ENCODE measurements around the gene FHIT. TPM values are rescaled to one million over a fixed set of nuclear protein-coding genes. Genes with fewer than 3 reads are reported as not detected.

Gene FHIT
- total and polyA plus RNA-seq, 10 of the 15 experiments (the other 5 are each of a cell fraction or from before 2014, with no cell fraction given), result 4.2 to 14.9 (median 9.4) TPM

GRCh38 chr3:59824876-59825275, 1426.4 kb downstream of the FHIT start:
- SMC1A ChIA-PET (ENCODE audit: uncharacterized antibody, unreplicated experiment), result no interaction called here
- no peak for ATAC-seq
- Histone ChIP-seq H4K20me1 (ENCODE audit: control insufficient read depth, insufficient read depth) (no peaks in the 10 kb centered on the region), H3K27me3 (replicated peaks in 1 of 2; ENCODE audit: control insufficient read depth in 2 of 2, insufficient read depth in 2 of 2, low read length in 1 of 2) (no peaks in the 10 kb centered on the region), H3K36me3 (ENCODE audit: control insufficient read depth in 2 of 2, insufficient read depth in 2 of 2, low read length in 1 of 2) (no peaks in the 10 kb centered on the region), H3K27ac (ENCODE audit: control insufficient read depth, insufficient read depth) (no peak overlapping the region), H3K79me2 (ENCODE audit: control insufficient read depth, insufficient read depth, low read length) (no peaks in the 10 kb centered on the region), H2AFZ (ENCODE audit: control insufficient read depth, low read depth, low read length) (no peak overlapping the region), H3K9ac (ENCODE audit: control insufficient read depth, insufficient read depth, low read length) (no peak overlapping the region), H3K9me3 (replicated peaks; ENCODE audit: control insufficient read depth, insufficient read depth, low read length) (no peaks in the 10 kb centered on the region), H3K4me3 (no peak overlapping the region), H3K4me2 (ENCODE audit: control insufficient read depth, insufficient read depth) (no peak overlapping the region), H3K4me1 (ENCODE audit: control insufficient read depth, insufficient read depth, low read length) (no peaks in the 10 kb centered on the region)
- intact Hi-C loops (cut with micrococcal nuclease; ENCODE audit: unreplicated experiment) (no loop called here), in situ Hi-C loops (cut with MboI) (no loop called here)
- POLR2A ChIA-PET, result no interaction called here
- RAD21 ChIA-PET (ENCODE audit: unreplicated experiment), result no interaction called here
- CTCF ChIA-PET, result no interaction called here
- no peak for FAIRE-seq
- TF ChIP-seq ZNF274 (IDR thresholded peaks at IDR 0.05; ENCODE audit: insufficient read depth, insufficient read length) (no peak), KLF5 (IDR thresholded peaks at IDR 0.05; ENCODE audit: partially characterized antibody) (no peak), BACH1 (IDR thresholded peaks at IDR 0.05; ENCODE audit: borderline replicate concordance) (no peak), MEF2B (IDR thresholded peaks at IDR 0.05; ENCODE audit: partially characterized antibody, poor library complexity, severe bottlenecking) (no peak), SMAD5 (IDR thresholded peaks at IDR 0.05; ENCODE audit: low read depth) (no peak), PAX8 (IDR thresholded peaks at IDR 0.05) (no peak), ZBTB33 (IDR thresholded peaks at IDR 0.05) (no peak), ZSCAN29 (IDR thresholded peaks at IDR 0.05) (no peak), PRDM15 (CRISPR knock-in tag; IDR thresholded peaks at IDR 0.05) (no peak), CHD2 (IDR thresholded peaks at IDR 0.05; ENCODE audit: borderline replicate concordance, low read depth, low read length) (no peak), POLR2A (IDR thresholded peaks at IDR 0.05; ENCODE audit: low read depth, low read length) (no peak)
- TF ChIP-seq, protein P1, sequence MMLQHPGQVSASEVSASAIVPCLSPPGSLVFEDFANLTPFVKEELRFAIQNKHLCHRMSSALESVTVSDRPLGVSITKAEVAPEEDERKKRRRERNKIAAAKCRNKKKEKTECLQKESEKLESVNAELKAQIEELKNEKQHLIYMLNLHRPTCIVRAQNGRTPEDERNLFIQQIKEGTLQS (IDR thresholded peaks at IDR 0.05; ENCODE audit: borderline replicate concordance, extremely low read depth, low read depth, low read length), result no peak
- BruUV-seq (replicated peaks), result no TSS peak
- WGBS (ENCODE audit: insufficient coverage, insufficient replicate concordance, low lambda C conversion rate, missing lambda C conversion rate), result 0% methylated on average over 1 of the region's 1 CpG
- DNase-seq (ENCODE audit: low read depth, low spot score), result no peak
